Measurements from ENCODE around the gene KLF16. TPM values are rescaled to one million over a fixed set of nuclear protein-coding genes. Genes with fewer than 3 reads are reported as not detected.

The KLF16 gene
- total RNA-seq, 1 experiment from 2014 or later: 26.7 TPM

GRCh38 chr19:1824252-1824622, 39.1 kb downstream of the KLF16 start:
- Histone ChIP-seq H3K36me3 (ENCODE audit: low read depth) (no peaks in the 10 kb centered on the region), H3K4me2 (no peak overlapping the region), H3K4me3 (no peak overlapping the region), H4K20me1 (ENCODE audit: insufficient read depth) (peaks cover 5% of the 10 kb centered on the region), H3K9me2 (ENCODE audit: insufficient read depth) (no peaks in the 10 kb centered on the region), H3F3A (ENCODE audit: insufficient read depth, low read depth) (no peaks in the 10 kb centered on the region), H3K4me1 (replicated peaks; ENCODE audit: insufficient read depth) (no peaks in the 10 kb centered on the region), H2AFZ (no peak overlapping the region), H3K79me2 (ENCODE audit: low read depth) (no peaks in the 10 kb centered on the region), H3K9me3 (ENCODE audit: insufficient read depth, low read depth) (no peaks in the 10 kb centered on the region), H3K27me3 (ENCODE audit: insufficient read depth, low read depth) (no peaks in the 10 kb centered on the region), H3K27ac (no peak overlapping the region)
- DNase-seq: no peak
- POLR2A ChIA-PET (ENCODE audit: unreplicated experiment): no interaction called here
- CTCF ChIA-PET: interaction anchor here (0.6 kb wide), 1 partner anchor 61 kb away, joined by 5 read pairs; the partner anchor contains the start of gene ABHD17A
- TF ChIP-seq CTCF (conservative IDR thresholded peaks at IDR 0.05) (no peak), EZH2 (IDR thresholded peaks at IDR 0.05; ENCODE audit: low read depth) (no peak)
- BruUV-seq (replicated peaks): no TSS peak
- intact Hi-C loops (cut with micrococcal nuclease; ENCODE audit: unreplicated experiment): no loop called here

- no peak for DNase-seq
- H3K79me2 ChIP-seq (ENCODE audit: low read depth): no peaks in the 10 kb centered on the region
- no peaks in the 10 kb centered on the region for H3K36me3 ChIP-seq (ENCODE audit: low read depth)
- no peak overlapping the region for H3K4me2 ChIP-seq
- no TSS peak for BruUV-seq (replicated peaks)
- H3K27me3 ChIP-seq (ENCODE audit: insufficient read depth, low read depth): no peaks in the 10 kb centered on the region
- H2AFZ ChIP-seq: no peak overlapping the region
- H3K27ac ChIP-seq: no peak overlapping the region
- ChIA-PET POLR2A (ENCODE audit: unreplicated experiment) (no interaction called here), CTCF (interaction anchor here (0.6 kb wide), 1 partner anchor 62 kb away, joined by 5 read pairs; the partner anchor contains the start of gene ABHD17A)
- no peaks in the 10 kb centered on the region for H3K4me1 ChIP-seq (replicated peaks; ENCODE audit: insufficient read depth)
- intact Hi-C loops (cut with micrococcal nuclease; ENCODE audit: unreplicated experiment): no loop called here
- no peaks in the 10 kb centered on the region for H3K9me3 ChIP-seq (ENCODE audit: insufficient read depth, low read depth)
- no peak overlapping the region for H3K4me3 ChIP-seq
- no peak for TF ChIP-seq EZH2 (IDR thresholded peaks at IDR 0.05; ENCODE audit: low read depth)
- TF ChIP-seq CTCF (conservative IDR thresholded peaks at IDR 0.05): no peak
- H4K20me1 ChIP-seq (ENCODE audit: insufficient read depth): peaks cover 5% of the 10 kb centered on the region
- no peaks in the 10 kb centered on the region for H3F3A ChIP-seq (ENCODE audit: insufficient read depth, low read depth)
- no peaks in the 10 kb centered on the region for H3K9me2 ChIP-seq (ENCODE audit: insufficient read depth)
Measured at GRCh38 chr19:1823539-1824251, 39.7 kb downstream of the KLF16 start.

- no peak overlapping the region for H3K27ac ChIP-seq
Measured at GRCh38 chr19:1823020-1823419, 40.4 kb downstream of the KLF16 start.

More at GRCh38 chr19:1823020-1823419, 40.4 kb downstream of the KLF16 start:
- H3K4me2 ChIP-seq: no peak overlapping the region
- no peaks in the 10 kb centered on the region for H3F3A ChIP-seq (ENCODE audit: insufficient read depth, low read depth)
- TF ChIP-seq CTCF (conservative IDR thresholded peaks at IDR 0.05) (no peak), EZH2 (IDR thresholded peaks at IDR 0.05; ENCODE audit: low read depth) (no peak)
- H3K4me1 ChIP-seq (replicated peaks; ENCODE audit: insufficient read depth): no peaks in the 10 kb centered on the region
- no peak overlapping the region for H3K4me3 ChIP-seq
- no peaks in the 10 kb centered on the region for H3K9me2 ChIP-seq (ENCODE audit: insufficient read depth)
- no peak for DNase-seq
- intact Hi-C loops (cut with micrococcal nuclease; ENCODE audit: unreplicated experiment): no loop called here
- H2AFZ ChIP-seq: no peak overlapping the region
- H3K36me3 ChIP-seq (ENCODE audit: low read depth): no peaks in the 10 kb centered on the region
- BruUV-seq (replicated peaks): no TSS peak
- ChIA-PET POLR2A (ENCODE audit: unreplicated experiment) (no interaction called here), CTCF (no interaction called here)
- no peaks in the 10 kb centered on the region for H3K9me3 ChIP-seq (ENCODE audit: insufficient read depth, low read depth)
- no peaks in the 10 kb centered on the region for H3K27me3 ChIP-seq (ENCODE audit: insufficient read depth, low read depth)
- no peaks in the 10 kb centered on the region for H3K79me2 ChIP-seq (ENCODE audit: low read depth)
- H4K20me1 ChIP-seq (ENCODE audit: insufficient read depth): peaks cover 5% of the 10 kb centered on the region

All from PC-9 (cell line).